Stimulated activated CD4-positive, alpha-beta T cell treated with anti-CD3 and anti-CD28 coated beads, TNF-alpha, amount 100 ng/mL, for 1 hour (primary cell): Measurements from ENCODE around the gene CBX5.
"Not testable (repeated sequence)": the region's sequence is repeated elsewhere in the genome, so short reads cannot be mapped to it uniquely, and the experiment has no call there.

Experiments used
- DNase-seq, 3 donors: peaks; one replicate each; pipeline ENCODE4 v3.0.0-alpha.2; 2020; ENCODE audit warnings: low read depth in 3 of 3, low spot score in 1 of 3

Gene CBX5

DNA sequence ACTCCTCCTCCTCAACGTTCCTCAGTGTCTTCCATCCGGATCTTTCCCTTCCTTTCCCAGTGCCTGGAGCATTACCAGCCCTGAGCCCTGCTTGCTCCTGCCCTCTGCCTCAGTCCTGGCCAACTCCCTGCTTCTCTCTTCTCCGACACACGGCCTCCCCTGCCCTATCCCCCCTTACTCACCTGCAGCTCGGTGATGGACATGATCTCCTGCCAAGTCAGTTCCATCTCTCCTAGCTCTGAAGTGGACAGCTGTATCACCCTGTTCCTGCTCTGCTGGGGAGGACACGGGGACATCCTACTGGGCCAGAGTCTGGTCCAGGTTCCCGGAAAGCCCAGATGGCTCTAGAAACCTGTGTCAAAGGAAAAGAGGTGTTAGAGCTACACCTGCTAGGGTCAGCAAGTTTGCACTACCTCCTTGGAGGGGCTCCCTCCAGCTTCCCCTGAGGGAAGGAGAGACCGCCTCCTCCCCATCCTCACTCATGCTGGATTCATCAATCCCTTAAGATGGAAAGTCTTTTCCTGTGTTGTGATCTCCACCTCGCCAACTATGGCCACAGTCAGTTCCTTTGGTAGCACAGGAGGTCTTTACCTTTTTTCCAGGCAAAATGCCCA is 15.1 kb upstream of the CBX5 start:
- no peak for DNase-seq

DNA sequence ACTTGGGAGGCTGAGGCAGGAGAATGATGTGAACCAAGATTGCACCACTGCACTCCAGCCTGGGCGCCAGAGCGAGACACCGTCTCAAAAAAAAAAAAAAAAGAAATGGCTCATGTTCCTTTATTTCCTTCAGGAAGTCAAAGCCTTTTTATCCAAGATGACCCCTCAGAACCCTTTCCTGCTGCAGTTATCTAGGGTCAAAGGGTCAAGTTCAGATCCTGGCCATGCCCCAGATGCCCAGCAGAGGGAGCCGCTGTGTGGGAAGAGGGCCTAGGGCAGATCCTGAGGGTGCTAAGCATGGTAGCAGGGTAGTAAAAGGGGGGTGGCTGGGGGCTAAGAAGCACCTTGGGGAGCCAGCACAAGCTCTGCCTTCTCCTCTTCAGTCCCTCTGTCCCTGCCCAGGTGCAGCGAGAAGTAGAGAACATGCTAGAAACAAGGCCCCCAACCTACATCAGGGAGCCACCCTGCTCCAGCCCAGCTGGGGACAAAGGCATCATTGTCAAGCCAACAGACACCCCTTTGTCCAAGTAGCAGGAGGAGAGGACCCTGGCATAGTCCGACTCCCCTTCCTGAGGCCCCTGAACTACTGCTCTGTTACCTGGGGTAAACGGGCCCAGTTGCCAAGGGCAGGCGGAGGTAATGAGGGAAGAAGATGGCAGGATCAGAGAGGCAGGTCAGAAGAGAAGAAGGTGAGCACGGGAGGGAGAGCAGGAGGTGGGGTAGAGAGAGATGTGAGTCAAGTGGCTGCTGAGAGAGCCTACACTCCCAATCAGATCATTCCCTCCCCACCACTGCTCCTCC is 14.4 kb upstream of the CBX5 start:
- peak in 1 of 3 donors; percentile 52 for DNase-seq

DNA sequence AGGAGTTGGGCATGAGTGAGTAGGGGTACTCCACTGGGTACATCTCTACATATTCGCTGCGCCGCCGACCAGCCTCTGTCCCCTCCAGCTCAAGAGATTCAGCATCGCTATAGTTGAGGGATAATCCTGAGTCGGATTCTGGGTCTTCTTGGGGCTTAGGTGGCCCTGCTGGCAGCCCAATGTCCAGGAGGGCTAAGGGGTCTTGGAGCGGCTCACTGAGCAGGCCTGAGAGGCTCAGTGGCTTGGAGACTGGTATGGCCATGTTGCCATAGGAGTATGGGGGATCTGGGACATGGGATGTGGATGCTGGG is 13.0 kb upstream of the CBX5 start:
- no peak for DNase-seq

DNA sequence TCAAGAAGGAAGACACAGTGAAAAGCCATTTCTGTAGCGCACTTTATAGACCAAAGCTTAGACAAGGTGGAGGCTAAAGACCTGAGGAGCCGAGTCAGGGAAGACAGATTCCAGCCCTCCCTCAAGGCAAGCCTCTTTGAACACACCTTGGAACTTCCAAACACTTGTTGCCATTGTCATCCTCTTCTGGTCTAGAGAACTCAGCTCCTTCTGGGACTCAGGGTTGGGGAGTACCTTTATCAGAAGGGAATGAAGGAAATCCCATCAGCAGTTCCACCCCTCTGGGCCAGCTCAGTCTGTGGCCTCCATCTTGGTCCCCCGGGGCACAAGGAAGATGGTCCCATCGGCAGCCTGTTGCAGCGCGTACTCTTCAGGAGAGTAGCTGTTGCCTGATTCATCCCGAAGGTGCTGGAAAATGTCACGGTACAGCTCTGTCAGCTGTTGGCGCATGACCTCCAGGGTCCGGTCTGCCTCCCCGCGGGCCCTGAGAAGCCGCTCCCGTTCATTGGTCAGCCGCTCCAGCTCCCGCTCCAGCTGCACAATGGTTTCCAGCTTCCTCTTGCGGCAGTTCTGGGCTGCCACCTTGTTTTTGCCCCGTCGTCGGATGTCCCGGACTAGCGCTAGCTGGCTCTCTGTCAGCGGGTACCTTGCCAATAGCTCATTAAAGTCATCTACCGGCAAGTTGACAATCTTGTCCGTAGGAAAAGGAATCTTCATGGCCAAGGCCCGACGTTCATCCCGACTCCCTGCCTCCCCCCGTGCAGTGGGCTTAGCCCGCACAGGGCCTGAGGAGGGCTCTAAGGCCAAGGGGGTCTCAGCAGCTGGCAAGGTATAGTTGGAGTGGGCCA is 12.4 kb upstream of the CBX5 start:
- DNase-seq = no peak

DNA sequence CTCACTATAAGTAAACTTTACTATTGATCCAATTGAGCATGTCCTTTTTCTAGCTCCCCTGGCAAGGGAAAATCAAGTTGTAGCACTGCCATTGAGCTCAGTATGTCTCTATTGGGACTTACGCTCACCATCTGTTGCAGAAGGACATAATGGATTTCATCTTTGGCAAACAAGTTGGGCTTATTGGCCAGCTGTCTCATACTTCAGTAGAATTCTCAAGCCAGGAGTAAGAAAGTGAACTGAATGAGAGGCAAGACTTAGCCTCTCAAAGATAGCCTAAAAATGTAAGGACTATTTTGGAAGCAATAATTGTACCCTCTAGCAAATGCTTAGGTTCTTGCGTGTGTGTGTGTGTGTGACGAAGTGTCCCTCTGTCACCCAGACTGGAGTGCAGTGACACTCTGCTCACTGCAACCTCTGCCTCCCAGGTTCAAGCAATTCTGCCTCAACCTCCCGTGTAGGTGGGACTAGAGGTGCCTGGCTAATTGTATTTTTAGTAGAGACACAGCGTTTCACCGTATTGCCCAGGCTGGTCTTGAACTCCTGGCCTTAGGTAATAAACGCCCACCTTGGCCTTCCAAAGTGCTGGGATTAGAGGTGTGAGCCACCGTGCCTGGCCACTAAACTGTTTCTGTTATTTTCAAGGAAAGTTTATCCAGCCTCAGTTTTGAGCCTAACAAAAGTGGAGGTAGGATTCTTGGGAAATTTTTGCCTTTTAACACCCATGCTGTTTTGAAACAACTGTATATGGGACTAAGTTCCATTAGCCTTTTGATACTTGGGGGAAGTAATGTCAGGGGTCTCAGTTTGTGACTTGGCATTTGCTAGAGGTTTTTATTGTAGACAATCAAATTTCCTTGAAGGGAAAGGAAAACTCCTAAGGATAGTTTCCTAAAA is 7.6 kb upstream of the CBX5 start:
- no peak for DNase-seq

DNA sequence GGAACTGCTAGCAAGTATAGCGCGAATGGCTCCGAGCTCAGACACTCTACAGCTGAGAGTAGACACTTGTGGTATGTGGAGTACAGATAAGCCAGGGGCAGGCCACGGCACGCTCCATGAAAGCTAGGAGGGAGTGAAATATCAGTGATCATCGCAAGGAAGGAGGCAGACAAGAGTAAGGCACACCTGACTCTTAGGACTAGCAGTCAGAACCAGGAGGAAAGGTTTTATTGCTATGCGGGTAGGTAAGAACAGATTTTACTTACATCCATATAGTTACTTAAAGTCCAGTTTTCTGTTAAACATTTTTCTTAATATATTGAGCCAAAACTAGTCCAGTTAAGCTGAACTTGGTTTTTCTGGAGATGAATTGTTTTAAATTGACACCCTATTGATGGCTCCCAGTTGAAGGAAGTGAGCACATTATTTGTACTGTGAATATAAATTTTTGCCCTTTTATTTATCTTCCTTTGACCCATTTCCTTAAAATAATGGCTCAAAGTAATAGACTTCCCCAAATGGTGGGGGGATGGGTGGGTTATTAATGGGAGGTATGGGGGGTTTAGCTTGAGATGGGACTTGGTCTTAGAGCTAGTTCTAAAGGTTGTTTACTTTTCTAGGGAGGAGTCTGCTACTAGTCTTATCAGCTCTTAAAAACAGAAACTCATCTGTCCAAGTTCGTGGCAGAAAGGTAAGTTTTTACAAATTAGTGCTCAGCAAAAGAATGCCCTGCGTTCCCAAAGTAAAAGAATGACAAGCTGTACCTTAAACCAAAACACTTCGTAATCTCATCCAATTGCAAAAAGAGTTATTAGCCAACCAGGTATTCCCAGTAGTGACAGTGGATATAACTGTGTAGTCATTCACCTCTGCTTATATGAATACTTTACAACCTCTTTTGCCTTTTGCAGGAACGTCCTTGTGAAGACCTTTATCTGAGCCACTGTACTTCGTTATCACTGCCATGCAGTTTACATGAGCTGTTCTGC is 6.4 kb upstream of the CBX5 start:
- DNase-seq = no peak

DNA sequence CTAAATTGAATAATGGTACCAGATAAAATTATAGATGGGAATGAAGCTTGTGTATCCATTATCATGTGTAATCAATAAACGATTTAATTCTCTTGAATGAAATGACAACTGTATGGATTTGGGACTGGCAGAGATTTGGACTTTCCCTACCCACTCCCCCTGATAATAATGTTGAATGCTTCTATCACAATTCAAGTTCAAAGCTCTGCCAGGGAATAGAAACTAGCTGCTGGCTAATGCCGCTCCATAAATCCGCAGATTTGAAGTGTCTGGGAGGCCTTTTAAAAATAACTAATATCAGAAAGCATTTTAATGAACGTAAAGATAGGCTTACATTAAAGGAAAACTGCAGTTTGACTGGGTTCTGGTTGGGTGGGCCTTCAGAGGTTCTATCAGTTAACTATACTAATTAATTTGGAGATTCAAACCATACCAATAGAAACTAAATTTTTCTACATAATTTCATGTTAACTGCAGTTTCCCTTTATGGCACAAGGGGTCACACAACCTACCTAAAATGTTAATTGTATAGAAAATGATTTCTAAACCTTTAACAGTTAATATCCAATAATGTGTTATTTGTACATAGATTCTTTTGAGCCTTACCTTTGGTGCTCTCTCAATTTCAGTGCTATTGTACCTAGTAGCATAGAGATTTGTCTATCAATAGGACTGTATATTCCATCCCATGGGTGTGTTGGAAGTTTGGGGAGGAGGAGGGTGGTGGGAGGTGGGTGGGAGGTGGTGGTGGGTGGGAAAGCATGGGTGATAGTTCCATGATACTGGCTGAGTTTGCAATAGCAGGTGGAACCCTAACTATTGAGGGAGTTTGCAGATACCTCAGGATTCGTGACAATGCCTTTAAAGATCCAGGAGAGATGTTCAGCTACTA is 5.5 kb upstream of the CBX5 start:
- no peak for DNase-seq

DNA sequence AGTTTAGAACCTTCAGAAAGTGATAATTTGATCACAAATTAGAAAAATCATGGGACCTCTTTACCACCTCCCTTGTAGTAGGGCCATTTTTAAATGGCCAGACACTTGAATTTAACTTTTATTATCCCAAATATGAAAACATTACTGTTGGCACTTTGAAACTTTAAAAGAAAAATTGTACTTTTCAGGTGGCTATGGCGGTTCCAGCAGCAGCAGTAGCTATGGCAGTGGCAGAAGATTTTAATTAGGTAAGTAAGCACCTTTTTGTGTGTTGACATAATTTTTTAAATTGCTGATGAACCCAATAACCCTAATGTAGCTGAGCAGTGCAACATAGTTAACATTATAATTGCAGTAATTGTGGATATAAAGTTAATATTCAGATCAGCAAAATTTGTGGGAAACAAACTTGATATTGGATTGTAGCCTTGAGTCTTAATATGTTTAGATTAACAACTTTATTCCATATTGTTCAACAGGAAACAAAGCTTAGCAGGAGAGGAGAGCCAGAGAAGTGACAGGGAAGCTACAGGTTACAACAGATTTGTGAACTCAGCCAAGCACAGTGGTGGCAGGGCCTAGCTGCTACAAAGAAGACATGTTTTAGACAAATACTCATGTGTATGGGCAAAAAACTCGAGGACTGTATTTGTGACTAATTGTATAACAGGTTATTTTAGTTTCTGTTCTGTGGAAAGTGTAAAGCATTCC is 4.3 kb upstream of the CBX5 start:
- not testable (repeated sequence) for DNase-seq

DNA sequence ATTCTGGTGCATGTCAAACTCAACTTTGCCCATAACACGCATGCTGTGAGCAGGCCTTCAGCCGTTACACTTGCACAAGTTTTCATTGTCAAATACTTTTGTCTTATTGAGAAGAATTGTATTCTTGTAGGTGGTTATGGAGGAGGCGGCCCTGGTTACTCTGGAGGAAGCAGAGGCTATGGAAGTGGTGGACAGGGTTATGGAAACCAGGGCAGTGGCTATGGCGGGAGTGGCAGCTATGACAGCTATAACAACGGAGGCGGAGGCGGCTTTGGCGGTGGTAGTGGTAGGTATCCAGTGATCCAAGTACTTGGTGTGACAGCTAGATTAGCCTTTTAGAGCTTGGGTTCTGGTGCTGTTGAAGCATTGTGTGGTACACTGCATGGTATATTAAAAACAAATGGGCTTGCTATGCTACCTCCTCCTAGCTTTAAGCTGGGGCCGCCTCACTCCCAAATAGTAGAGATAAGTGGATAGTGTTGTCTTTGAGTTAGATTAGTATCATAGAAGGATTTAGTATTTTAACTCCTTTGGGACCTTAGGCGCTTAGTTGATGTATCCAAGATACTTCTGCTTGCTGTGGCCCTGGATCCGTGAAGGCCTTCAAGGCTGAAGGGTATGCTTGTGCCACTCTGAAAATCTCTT is 3.1 kb upstream of the CBX5 start:
- no peak for DNase-seq

DNA sequence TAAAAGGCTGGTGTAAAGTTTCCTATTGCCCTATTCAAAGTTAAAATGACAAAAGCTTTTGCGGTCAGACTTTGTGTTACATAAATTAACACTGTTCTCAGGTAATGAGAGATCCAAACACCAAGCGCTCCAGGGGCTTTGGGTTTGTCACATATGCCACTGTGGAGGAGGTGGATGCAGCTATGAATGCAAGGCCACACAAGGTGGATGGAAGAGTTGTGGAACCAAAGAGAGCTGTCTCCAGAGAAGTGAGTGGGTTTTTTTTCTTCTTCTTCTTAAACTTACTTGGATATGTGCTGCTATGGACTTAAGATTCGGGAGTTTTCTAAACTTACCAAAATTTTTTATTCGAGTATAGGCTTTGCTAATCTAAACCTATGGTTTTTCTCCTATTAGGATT is 1.8 kb upstream of the CBX5 start:
- DNase-seq = not testable (repeated sequence)

DNA sequence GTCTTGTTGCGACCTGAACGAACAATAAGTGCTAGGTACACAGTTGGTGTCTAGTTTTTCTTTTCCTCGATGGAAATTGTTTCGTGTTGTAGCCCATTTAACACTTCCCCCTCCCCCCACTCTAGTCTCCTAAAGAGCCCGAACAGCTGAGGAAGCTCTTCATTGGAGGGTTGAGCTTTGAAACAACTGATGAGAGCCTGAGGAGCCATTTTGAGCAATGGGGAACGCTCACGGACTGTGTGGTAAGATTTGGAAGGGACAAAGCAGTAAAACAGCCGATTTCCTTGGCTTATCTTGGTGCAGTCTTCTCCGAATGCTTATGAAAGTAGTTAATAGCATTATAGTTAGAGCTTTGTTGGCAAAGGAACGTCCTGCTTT is 1.3 kb upstream of the CBX5 start:
- DNase-seq = not testable (repeated sequence)

DNA sequence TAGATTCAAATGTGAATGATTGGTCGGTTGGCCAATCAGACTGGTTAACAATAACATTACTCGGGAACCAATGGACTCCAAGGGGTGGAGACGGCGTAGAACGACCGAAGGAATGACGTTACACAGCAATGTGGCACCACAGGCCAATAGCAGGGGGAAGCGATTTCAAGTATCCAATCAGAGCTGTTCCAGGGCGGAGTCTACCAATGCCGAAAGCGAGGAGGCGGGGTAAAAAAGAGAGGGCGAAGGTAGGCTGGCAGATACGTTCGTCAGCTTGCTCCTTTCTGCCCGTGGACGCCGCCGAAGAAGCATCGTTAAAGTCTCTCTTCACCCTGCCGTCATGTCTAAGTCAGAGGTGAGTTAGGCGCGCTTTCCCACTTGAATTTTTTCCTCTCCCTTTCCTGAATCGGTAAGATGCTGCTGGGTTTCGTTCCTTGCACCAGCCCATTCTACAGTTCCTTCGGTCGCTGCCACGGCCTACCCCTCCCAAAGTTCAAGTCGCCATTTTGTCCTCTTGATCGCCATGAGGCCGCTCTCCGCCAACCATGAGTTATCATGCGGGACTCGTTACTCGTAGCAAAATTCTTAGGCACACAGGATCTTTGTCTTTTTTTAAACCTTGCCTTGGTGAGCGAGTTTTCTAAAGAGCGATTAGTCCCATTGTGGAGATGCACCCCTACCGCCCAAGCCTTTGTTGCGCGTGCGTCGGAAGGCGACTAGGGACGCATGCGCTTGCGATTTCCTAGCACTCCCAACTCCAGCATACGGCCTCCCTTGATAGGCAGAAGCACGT is 742 bp upstream of the CBX5 start, which contains the start of gene HNRNPA1:
TSS of gene HNRNPA1 (plus strand) at position 259 of the 793 bp plus-strand sequence. CDS start at position 341, 82 bp downstream.
- peak; percentile 72 to 93 (median 90) for DNase-seq

DNA sequence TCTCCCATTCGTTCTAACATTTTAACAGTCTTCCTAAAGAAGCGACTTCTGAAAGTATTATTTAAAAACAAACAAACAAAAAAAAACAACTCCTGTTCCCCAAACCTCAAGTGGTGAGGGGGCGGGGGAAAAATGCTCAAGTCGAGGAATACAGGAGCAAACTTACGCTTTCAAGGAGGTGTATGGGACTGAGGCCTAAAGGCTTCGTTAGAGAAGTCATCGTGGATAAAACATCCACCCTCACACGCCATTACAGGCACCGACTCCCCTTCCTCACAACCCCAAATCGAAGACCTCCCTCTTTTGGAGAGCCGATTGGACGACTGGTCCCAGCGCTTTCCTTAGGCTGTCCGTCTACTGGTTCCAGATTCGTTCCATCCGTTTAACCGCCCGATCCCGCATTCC is 693 bp downstream of the CBX5 start:
- DNase-seq = no peak

DNA sequence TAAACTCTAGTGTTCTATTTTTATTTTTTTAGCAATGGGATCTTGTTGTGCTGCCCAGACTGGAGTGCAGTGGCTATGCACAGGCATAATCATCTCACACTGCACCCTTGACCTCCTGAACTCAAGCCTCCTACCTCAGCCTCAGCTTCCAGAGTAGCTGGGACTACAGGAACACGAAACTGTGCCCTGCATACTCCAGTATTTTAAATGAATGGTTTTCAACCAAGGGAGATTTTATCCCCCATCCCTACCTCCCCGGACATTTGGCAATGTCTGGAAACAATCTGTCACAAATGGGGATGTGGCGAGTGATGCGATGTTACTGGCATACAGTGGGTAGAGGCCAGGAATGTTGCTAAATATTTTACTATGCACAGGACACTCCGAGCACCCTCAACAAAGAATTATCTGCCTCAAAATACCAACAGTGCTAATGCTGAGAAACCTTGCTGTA is 2.1 kb downstream of the CBX5 start:
- DNase-seq = no peak

DNA sequence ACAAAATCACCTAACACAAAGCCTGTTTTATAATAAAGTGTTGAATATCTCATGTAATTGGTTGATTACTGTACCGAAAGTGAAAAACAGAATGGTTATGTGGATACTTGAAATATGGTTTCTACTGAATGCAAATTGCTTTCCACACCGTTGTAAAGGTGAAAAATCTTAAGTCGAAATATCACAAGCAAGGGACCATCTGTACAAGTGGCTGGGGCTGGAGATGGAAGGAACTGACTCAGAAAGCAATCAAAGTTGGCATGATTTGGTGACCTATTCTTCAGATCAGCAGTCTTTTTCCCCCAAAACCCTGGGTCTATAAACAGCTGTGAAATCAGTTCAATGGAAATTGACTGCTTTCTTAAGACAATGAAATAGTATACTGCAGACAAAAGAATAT is 3.6 kb downstream of the CBX5 start:
- no peak for DNase-seq

DNA sequence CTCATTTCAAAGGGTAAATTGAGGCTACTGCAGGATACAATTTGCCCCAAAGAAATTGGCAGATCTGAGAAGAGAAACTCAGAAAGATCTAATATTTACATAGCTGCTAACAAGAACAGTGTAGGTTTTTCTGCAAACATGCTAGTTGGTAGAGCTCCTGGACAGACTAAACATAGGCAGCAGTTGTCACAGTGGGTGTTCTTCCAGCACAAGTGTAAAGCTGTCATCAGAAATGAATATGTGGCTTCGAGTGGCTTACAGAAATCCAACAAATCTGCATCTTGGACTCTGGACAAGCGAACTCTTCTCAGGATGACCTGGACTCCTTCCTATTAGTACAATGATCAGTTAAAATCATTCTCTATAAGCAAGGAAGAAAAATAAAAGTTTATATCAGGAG is 5.9 kb downstream of the CBX5 start:
- no peak for DNase-seq

DNA sequence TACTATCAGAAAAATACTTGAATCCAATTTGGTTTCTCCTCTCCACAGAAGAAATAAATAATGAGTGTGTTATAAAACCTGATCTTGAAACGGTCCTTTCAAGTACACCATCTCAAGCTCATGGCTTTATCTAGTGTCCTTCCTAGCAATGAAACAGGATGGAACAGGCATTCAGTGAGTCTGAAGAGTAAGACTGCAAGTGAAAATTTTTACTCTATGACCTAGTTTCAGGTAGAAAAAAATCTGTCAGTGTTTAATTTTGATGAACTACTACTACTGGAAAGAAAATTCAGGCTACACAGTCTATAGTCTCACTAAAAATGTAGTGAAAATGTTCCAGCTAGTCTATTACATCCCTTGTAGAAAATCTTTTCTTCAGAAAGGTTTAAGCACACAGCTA is 7.7 kb downstream of the CBX5 start:
- DNase-seq = no peak
